PFSK-1 (cell line): ENCODE data around the gene RYR2.

Source experiments
- FOXP2 ChIP-seq: optimal IDR thresholded peaks from 2 replicates; pipeline ENCODE3; 2011; ENCODE audit warnings: borderline replicate concordance, control low read depth, inconsistent platforms; ENCODE audit not compliant: insufficient read depth; ENCODE audit errors: extremely low read length, extremely low read depth
- POLR2AphosphoS5 ChIP-seq: IDR thresholded peaks from 2 replicates; pipeline ENCODE4 v1.6.1; 2012; ENCODE audit warnings: low read depth, mild to moderate bottlenecking, control low read depth, low read length, moderate library complexity
- SIN3A ChIP-seq: IDR thresholded peaks from 2 replicates; pipeline ENCODE4 v1.6.1; 2012; ENCODE audit warnings: mild to moderate bottlenecking, low read length, moderate library complexity, borderline replicate concordance; ENCODE audit not compliant: insufficient read depth
- TAF1 ChIP-seq: IDR thresholded peaks from 2 replicates; pipeline ENCODE4 v1.6.1; 2012; ENCODE audit warnings: low read length, control low read depth, borderline replicate concordance; ENCODE audit not compliant: insufficient read depth
- TF ChIP-seq, protein P1 (sequence below), 2 experiments: IDR thresholded peaks; 2 replicates each; pipeline versions ENCODE4 v1.6.1 to v1.8.0; 2011 to 2012; ENCODE audit warnings: low read depth in 2 of 2, low read length in 2 of 2, control low read depth in 1 of 2, inconsistent platforms in 1 of 2, mild to moderate bottlenecking in 1 of 2, moderate library complexity in 1 of 2; ENCODE audit not compliant: insufficient read depth in 1 of 2

RYR2 gene

DNA sequence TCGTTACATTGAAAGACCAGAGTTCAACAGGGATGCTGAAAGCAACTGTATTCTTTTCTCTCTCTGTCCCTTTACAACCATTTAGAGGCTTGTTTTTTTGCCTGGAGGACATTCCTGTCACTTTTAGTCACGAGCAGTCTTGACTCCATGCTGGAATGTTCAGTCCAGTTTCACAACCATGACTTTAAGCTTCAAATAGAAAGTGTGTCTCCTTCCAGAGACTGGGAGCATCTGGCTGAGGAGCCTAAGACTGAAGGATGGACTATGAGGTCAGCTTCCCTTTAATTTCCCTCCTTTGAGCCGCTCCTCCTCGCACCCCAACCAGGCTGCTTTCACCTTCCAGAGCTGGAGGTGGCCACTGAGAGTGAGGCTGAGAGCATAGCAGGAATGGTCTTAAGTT, 10.5 kb upstream of the RYR2 start:
- TF ChIP-seq FOXP2 (no peak), POLR2AphosphoS5 (no peak), TAF1 (no peak), SIN3A (no peak)
- TF ChIP-seq, protein P1, sequence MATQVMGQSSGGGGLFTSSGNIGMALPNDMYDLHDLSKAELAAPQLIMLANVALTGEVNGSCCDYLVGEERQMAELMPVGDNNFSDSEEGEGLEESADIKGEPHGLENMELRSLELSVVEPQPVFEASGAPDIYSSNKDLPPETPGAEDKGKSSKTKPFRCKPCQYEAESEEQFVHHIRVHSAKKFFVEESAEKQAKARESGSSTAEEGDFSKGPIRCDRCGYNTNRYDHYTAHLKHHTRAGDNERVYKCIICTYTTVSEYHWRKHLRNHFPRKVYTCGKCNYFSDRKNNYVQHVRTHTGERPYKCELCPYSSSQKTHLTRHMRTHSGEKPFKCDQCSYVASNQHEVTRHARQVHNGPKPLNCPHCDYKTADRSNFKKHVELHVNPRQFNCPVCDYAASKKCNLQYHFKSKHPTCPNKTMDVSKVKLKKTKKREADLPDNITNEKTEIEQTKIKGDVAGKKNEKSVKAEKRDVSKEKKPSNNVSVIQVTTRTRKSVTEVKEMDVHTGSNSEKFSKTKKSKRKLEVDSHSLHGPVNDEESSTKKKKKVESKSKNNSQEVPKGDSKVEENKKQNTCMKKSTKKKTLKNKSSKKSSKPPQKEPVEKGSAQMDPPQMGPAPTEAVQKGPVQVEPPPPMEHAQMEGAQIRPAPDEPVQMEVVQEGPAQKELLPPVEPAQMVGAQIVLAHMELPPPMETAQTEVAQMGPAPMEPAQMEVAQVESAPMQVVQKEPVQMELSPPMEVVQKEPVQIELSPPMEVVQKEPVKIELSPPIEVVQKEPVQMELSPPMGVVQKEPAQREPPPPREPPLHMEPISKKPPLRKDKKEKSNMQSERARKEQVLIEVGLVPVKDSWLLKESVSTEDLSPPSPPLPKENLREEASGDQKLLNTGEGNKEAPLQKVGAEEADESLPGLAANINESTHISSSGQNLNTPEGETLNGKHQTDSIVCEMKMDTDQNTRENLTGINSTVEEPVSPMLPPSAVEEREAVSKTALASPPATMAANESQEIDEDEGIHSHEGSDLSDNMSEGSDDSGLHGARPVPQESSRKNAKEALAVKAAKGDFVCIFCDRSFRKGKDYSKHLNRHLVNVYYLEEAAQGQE (IDR thresholded peaks at IDR 0.05; ENCODE audit: insufficient read depth in 1 of 2, low read depth in 2 of 2, low read length in 2 of 2), result no peak

DNA sequence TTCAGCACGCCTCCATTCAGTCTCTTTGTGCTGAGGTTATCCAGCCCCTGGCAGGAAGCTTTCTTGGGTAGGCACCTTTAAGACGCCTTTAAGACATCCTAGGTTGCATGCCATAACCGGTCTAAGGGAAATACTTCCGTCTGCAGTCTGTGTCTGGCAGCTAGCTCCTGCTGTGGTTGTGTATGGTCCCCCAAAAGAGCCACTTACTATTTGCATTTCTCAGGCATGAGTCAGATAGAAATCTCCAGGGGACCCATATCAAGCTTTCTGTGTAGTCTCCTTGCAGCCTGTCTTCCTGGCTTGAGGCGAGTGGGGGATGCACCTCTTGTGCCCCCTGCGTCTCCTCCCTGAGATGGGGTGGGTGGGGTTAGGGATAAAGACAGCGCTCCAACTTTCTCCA, 10.0 kb upstream of the RYR2 start:
- TF ChIP-seq FOXP2, result no peak
- no peak for TF ChIP-seq SIN3A
- TF ChIP-seq POLR2AphosphoS5, result no peak
- TF ChIP-seq TAF1, result no peak
- TF ChIP-seq, protein P1 (IDR thresholded peaks at IDR 0.05; ENCODE audit: insufficient read depth in 1 of 2, low read depth in 2 of 2, low read length in 2 of 2), result no peak

DNA sequence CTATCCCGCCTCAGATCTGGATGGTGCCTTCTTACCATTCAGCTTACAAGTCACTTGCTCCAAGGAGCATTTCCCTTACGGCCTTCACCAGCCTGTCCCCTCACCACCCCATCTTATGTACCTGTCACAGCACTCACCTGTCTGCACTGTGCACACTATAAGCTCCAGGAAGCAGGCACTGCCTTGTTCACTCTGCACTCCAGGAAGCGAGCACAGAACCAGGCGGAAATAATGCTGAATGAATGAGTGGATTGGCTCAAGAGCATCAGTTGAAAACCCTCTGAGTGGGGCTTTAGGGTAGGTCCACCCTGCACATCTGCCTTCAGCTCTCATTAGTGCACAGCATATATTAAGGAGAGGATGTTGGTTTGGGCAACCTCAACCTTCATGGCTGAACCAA, 8.9 kb upstream of the RYR2 start:
- TF ChIP-seq SIN3A (no peak), POLR2AphosphoS5 (no peak), TAF1 (no peak), FOXP2 (no peak)
- TF ChIP-seq, protein P1 (IDR thresholded peaks at IDR 0.05; ENCODE audit: insufficient read depth in 1 of 2, low read depth in 2 of 2, low read length in 2 of 2), result no peak

DNA sequence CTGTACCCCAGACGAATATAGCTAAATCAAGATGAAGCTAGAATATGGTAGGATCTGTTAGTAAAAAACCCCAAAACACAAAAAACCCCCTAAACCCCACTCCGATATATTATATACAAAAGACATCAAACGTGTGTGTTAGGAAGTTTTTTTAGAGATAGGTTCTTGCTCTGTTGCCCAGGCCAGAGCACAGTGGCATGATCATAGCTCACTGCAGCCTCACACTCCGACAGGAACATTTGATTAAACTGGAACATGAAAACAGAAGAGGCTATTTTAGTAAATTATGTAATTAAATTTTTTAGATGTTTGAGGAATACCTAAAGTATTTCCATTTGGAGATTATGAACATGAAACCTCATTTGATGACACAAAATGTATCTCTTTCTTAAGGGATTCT, 8.2 kb upstream of the RYR2 start:
- no peak for TF ChIP-seq SIN3A
- TF ChIP-seq, protein P1 (IDR thresholded peaks at IDR 0.05; ENCODE audit: insufficient read depth in 1 of 2, low read depth in 2 of 2, low read length in 2 of 2), result no peak
- TF ChIP-seq POLR2AphosphoS5, result no peak
- TF ChIP-seq TAF1, result no peak
- no peak for TF ChIP-seq FOXP2

DNA sequence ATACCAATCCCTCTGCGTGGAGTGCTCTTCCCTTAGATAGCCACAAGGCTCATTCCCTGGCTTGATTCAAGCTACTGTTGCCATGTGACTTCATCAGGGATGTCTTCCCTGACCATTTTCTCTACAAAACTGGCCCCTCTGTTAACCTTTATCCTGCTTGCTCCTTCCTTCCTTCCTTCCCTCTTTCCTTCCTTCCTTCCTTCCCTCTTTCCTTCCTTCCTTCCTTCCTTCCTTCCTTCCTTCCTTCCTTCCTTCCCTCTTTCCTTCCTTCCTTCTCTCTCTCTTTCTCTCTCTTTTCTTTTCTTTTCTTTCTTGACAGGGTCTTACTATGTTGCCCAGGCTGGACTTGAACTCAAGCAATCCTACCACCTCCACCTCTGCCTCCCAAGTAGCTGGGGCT, 6.2 kb upstream of the RYR2 start:
- TF ChIP-seq POLR2AphosphoS5, result no peak
- TF ChIP-seq, protein P1 (IDR thresholded peaks at IDR 0.05; ENCODE audit: insufficient read depth in 1 of 2, low read depth in 2 of 2, low read length in 2 of 2), result no peak
- TF ChIP-seq TAF1, result no peak
- no peak for TF ChIP-seq SIN3A
- TF ChIP-seq FOXP2, result no peak
